ENCODE measurements around the gene MXRA5.
"Not testable (repeated sequence)": the region's sequence is repeated elsewhere in the genome, so short reads cannot be mapped to it uniquely, and the experiment has no call there.

The MXRA5 gene

GRCh38 chrX:3343569-3343968 lies 2.9 kb downstream of the MXRA5 start:
- not testable (repeated sequence) for DNase-seq (ENCODE audit: low read depth in 2 of 2)

GRCh38 chrX:3340016-3340415 lies 6.4 kb downstream of the MXRA5 start:
- no peak for DNase-seq (ENCODE audit: low read depth in 2 of 2)

- no peak for DNase-seq (ENCODE audit: low read depth in 2 of 2)
These were observed 19.8 kb downstream of the MXRA5 start for GRCh38 chrX:3326681-3327080.

GRCh38 chrX:3320471-3321046 lies 25.9 kb downstream of the MXRA5 start:
- no peak for DNase-seq (ENCODE audit: low read depth in 2 of 2)

- no peak for DNase-seq (ENCODE audit: low read depth in 2 of 2)
These were observed 29.2 kb downstream of the MXRA5 start for GRCh38 chrX:3317191-3317718.

GRCh38 chrX:3312109-3312508 lies 34.3 kb downstream of the MXRA5 start:
- no peak for DNase-seq (ENCODE audit: low read depth in 2 of 2)

- no peak for DNase-seq (ENCODE audit: low read depth in 2 of 2)
These were observed 38.6 kb downstream of the MXRA5 start for GRCh38 chrX:3307881-3308280.

GRCh38 chrX:3299636-3300035 lies 46.8 kb downstream of the MXRA5 start:
- DNase-seq (ENCODE audit: low read depth in 2 of 2), result no peak

- no peak for DNase-seq (ENCODE audit: low read depth in 2 of 2)
These were observed 50.7 kb downstream of the MXRA5 start for GRCh38 chrX:3295731-3296130.

- DNase-seq (ENCODE audit: low read depth in 2 of 2), result no peak
These were observed 53.2 kb downstream of the MXRA5 start for GRCh38 chrX:3293251-3293650.

GRCh38 chrX:3290561-3290960 lies 55.9 kb downstream of the MXRA5 start:
- no peak for DNase-seq (ENCODE audit: low read depth in 2 of 2)

- DNase-seq (ENCODE audit: low read depth in 2 of 2), result no peak
These were observed 60.1 kb downstream of the MXRA5 start for GRCh38 chrX:3286196-3286945.

- DNase-seq (ENCODE audit: low read depth in 2 of 2), result no peak
These were observed 65.7 kb downstream of the MXRA5 start for GRCh38 chrX:3280706-3281105.

GRCh38 chrX:3273668-3274067 lies 72.8 kb downstream of the MXRA5 start:
- DNase-seq (ENCODE audit: low read depth in 2 of 2), result not testable (repeated sequence)

GRCh38 chrX:3271834-3272186 lies 74.6 kb downstream of the MXRA5 start:
- no peak for DNase-seq (ENCODE audit: low read depth in 2 of 2)

- DNase-seq (ENCODE audit: low read depth in 2 of 2), result no peak
These were observed 75.1 kb downstream of the MXRA5 start for GRCh38 chrX:3271183-3271833.

GRCh38 chrX:3268829-3269228 lies 77.6 kb downstream of the MXRA5 start:
- no peak for DNase-seq (ENCODE audit: low read depth in 2 of 2)

- DNase-seq (ENCODE audit: low read depth in 2 of 2), result no peak
These were observed 82.7 kb downstream of the MXRA5 start for GRCh38 chrX:3263681-3264126.

GRCh38 chrX:3262901-3263300 lies 83.6 kb downstream of the MXRA5 start:
- DNase-seq (ENCODE audit: low read depth in 2 of 2), result no peak

Measured in activated CD4-positive, alpha-beta T cell treated with anti-CD3 and anti-CD28 coated beads for 24 hours (primary cell).